HG02610 (cell line): ENCODE results near the gene TRIO.

ENCODE experiments used
- ATAC-seq: cut with Tn5 transposase; IDR thresholded peaks from one replicate; pipeline ENCODE4 v1.9.1; 2021; ENCODE audit warnings: mild to moderate bottlenecking, moderate library complexity; ENCODE audit not compliant: unreplicated experiment

Gene TRIO

DNA sequence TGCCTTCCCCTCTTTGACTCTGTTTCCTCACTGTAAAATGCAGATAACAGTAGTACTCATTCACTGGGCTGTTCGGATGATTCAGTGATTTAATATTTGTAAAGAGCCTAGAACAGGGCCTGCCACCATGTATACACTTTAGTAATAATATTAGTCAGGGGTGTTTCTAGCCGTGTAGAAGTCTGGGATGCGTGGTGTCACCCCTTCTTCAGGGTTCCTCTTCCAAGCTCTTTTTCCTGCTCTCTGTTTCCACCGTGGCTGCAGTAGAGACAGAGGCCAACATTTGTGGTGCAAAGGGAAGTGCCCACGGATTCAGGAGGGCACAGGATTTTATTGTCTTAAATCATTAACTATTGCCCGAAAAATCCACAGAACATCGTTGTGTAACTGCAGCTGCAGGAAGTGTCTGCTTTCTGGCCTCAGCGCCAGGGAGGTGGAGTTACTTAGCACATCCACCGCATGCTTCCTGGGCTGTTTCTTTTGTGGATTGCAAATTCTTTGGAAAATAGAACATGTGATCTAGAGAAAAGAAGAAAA, 61.7 kb downstream of the TRIO start:
- no peak for ATAC-seq

DNA sequence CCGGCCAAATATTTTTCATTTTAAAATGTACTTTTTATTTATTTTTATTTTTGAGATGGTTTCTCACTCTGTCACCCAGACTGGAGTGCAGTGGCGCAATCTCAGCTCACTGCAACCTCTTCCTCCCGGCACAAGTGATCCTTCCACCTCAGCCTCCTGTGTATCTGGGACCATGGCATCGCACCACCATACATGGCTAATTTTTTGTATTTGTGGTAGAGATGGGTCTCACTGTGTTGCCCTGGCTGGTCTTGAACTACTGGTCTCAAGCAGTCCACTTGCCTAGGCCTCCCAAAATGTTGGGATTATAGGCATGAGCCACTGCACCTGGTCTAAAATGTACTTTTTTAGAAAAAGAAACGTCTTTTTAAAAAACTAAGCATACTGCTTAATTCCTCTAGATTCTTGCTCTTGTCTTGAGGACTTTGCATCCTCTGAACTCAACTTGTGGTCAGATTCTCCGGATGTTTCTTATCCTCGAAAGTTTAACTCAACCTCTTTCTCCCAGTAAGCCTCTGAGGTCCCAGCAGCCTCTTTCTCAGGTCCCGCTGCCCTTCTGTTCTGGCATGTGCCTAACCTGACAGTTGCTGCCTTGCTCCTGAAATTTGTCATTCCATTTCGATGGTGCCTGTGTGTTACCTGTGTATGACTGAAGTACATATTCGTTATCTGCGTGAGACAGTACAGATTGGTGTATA, 63.0 kb downstream of the TRIO start:
- ATAC-seq, result no peak

DNA sequence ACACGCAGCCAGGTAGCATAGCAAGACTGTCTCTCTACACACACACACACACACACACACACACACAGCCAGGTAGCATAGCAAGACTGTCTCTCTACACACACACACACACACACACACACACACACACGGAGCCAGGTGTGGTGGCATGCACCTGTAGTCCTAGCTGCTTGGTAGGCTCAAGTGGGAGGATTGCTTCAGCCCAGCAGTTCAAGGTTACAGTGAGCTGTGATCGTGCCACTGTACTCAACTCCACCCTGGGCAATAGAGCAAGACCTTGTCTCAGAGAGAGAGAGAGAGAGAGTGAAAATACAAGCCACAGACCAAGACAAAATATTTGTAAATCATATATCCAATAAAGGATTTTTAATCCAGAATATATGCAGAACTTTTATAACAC, 64.3 kb downstream of the TRIO start:
- ATAC-seq, result peak; percentile 25

GRCh38 chr5:14208071-14209021, 65.2 kb downstream of the TRIO start:
- peak; percentile 63 for ATAC-seq

DNA sequence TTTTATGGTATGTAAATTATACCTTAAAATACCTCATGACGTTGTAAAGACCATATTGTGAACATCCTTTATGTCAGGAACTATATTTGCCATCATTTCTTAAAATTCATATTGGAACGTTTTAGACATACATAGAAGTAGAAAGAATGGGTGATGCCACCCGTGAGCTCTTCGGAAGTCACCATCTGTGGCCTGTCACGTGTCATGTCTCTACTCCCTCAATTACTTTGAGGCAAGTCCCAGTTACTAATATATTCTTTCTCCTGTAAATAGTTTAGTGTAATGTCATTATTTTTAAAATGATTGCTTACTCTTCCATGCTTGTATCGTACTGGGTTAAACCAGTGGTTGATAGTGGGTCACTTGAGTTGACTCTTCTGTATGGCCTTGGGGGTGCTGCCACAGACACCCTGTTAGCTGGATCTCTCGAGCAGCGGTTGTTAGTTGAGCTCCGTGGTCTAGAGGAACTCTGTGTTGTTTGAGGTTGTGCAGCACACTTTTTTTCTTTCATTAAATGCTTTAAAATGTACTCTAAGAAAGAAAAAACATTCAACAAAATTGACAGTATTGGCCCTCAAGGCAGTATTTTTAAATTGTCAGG, 66.2 kb downstream of the TRIO start:
- ATAC-seq, result peak; percentile 14

DNA sequence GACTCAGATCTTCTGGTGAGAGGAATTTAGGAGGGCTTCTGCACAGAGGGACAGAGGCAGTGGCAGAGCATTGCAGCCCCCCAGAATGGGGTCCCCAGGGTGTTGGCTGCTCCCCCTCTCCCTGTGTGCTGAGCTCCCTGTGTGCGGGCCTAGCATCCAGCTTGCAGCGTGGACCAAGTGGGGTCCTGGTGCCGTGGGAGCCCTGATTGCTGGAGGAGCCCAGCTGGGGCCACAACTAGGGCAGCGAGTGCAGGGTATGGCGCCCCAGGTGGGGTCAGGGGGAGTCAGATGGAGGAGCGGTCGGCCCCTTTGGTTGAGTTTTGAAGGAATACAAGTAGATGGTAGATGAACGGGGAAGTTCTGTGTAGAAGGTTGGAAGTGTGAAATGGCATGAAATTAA, 66.7 kb downstream of the TRIO start:
- ATAC-seq, result no peak

GRCh38 chr5:14210729-14211128, 67.6 kb downstream of the TRIO start:
- ATAC-seq, result no peak

DNA sequence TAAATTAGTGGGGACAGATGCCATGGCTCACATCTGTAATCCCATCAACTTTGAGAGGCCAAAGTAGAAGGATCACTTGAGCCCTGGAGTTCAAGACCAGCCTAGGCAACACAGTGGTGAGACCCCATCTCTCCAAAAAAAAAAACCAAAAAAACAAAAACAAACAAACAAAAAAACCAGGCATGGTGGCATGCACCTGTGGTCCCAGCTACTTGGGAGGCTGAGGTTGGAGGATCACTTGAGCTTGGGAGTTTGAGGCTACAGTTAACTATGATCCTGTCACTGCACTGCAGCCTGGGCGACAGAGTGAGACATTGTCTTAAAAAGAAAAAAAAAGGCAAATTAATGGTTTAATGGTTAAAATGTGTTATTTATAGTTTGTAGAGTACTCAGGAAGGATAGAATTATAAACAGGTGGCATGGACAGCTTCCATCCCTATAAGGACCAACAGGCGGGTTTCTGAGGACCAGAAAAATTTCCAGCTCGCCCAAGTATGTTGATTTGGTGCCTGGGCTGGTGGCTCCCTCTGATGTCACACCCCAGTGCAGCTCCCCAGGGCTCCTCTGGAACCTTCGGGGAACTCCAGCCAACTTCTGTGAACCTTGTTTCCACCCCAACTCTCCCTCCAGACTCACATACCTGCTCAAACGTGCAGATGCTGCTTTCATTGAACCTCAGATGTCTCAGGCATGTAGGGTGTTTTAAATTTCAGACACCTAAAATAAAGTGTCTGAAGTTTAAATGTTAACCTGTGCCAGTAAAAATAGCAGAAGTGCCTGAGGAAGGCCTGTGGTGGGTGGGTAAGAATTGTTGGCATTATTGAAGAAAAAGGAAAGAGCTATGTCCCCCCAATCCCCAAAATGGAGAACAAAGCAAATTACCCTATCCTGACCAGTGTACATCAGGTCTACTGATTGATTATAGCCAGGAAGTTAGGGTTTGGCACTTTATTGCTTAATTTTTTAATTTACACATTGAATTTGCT, 69.0 kb downstream of the TRIO start:
- peak; percentile 43 for ATAC-seq

DNA sequence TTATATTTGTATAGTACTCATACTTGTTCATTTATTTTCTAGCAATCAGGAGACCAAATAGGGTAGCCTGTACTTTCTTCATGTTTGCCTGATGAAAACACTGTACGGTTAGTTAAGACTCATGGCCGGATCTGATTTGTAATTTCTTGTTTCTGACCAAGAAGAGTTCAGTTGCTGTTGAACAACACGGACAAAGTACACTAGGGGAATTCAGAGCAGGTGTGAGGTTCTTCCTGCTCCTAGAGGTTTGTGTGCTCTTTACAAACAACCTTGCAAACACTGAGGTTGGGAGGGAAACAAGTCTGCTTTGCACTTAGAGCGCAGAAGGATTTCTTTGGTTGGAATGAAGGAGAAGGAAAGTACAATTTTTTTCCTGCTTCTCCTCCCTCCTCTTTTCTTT, 69.7 kb downstream of the TRIO start:
- peak; percentile 28 for ATAC-seq

GRCh38 chr5:14213253-14213652, 70.1 kb downstream of the TRIO start:
- no peak for ATAC-seq

DNA sequence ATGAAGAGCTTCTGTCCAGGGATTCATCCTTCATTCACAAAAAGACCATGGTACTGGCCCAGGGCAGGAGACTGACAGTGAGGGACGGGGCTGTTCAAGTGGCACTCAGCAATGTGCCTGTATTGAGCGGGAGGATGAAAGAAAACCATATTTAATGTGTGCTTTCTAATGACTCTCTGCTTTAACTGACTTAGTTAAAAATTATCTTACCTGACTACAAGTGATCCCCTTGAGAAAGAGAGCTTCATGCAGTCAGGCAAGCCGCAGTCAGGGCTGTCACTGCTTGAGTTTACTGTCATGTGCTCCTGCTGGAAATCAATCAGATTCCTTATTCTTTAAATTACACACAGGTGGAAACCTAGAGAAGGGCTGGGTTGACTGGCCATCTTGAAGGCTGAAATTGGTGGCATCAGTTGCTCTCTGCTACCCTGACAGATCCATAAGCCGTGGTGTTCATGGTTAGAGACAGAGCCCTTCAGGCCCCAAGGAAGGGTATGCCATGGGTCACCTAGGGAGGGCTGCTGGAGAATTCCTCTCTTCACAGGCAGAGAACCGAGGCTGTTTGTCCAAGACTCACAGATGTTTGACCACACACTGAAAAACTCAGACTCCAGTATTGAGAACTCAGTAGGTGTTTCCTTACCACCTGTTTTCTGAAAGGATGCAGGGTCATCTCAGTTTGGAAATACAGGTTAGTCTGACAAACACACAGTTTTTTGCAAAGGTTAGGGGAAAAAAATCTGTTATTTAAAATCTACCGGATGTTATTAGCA, 70.9 kb downstream of the TRIO start:
- no peak for ATAC-seq

DNA sequence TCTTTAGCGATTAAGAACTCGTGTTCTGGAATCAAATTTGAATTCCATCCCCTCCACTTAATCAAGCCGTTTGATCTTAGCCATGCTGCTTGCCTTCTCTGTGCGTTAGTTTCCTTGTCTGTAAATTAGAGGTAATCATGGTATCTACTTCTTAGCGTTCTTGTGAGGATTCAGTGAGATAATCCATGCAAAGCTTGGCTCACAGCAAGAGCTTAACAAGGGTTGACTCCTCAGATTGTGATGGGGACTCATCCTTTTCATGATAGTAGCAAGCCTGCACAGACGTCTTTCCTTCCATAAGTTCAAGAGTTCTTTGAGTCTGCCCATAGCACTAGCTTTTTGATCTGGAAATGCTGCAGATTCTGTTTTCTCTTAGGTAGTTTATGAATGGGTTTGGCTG, 72.8 kb downstream of the TRIO start:
- ATAC-seq, result no peak

DNA sequence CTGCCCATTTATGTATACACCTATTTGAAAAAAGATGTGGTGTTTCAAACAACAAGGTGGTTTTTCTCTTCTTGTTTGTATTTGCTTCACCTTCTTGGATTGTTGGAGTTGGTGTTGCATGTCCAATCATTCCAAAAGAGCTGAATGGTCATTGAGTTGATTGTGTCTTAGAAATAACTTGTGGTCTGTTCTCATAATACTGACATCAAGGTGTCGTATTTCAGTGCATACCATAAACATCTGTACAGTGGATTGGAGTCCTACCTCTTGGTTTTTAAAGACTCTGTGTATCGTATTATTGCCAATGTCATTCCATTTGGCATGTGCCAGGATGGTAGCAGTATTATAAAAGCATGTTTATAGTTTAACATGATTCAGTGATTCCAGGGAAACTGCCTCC, 73.2 kb downstream of the TRIO start:
- no peak for ATAC-seq

- ATAC-seq, result no peak
Measured at GRCh38 chr5:14216902-14217301, 73.8 kb downstream of the TRIO start.

DNA sequence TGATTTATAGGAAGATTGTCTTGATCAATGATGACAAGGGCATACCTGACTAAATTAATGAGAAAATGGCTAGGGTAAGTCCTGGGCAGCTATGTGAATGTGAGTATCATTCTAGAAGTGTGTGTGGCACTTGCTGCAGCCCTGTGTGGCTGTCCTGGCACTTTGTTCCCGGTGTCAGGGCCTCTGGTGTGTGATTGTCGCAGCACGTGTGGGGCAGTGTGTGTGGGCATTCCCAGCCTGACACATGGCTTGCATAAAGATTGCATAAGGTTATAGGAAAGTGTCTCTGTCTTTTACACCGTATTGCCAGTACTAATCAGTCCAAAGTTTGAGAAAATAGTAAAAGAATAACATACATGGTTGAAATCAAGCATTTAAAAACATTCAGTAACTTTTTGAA, 74.4 kb downstream of the TRIO start:
- ATAC-seq, result no peak

DNA sequence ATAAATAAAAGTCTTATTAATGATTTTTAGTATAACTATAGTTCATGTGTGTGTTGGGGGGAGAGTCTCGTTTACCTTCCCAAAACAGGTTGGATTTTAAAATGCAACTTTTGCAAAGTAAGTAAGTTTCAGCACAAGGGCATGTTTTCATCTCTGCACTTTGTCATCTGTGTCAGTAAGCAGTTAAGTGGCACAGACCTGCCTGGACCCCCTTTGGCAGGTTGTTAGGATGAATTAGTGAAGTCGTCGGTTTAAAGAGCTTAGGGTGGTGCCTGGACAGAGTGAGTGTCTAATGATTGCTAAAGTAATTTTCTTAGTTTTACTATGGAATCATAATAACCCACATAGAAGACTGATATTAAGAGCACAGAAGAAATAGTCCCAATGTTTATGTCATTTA, 74.9 kb downstream of the TRIO start:
- no peak for ATAC-seq

DNA sequence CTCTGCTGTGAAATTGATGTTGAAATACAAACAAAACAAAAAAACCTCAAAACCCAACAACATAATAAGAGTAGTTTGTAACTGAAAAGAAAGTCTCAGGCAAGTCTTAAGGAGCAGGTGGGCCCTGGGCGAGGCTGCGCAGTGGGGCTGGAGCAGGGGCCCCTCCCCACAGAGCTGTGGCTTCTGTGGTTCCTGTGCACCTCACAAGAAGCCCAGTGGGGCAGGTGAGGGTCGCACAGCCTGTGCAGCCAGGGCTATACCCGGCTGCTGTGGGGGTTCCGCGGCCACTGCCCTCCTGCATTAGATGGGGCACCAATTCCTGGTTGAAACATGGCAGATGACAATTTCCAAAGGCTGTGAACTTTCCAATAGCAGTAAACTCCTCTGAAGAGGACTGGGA, 75.3 kb downstream of the TRIO start:
- ATAC-seq, result no peak

DNA sequence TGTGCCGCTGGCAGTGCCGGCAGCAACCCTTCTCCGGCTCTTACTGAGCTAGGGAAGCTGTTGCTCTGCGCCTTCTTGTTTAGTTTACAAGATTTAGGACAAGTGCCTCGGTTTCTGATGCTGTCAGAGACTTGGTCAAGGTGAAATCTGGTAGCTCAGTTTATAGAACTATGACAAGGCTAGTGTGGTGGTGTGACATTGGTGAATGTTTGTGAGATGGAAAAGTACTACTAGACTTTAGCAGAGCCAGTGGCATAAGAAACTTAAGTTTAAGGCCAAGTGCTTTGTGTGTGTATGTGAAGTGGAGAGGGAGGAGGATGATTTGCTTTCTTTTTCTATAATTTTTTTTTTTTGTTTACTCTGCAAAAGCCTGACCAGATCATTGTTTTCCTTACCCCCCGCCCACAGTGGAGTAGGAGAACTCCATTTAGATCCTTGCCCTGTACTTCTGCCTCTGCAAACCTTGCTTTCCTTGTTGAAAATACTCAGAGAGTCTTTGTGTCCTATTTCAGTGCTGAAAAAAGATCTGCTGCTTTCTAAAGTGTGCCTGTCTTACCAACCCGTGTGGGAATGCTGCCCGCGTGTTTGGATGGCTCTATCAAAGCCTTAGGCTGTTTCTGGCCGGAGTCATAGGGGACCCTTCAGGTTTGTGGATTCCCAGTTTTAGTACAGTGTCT, 75.9 kb downstream of the TRIO start:
- no peak for ATAC-seq
